Fibroblast of skin of left biceps (primary cell): Measurements from ENCODE around the gene MSL3B.
"Not testable (repeated sequence)": the region's sequence is repeated elsewhere in the genome, so short reads cannot be mapped to it uniquely, and the experiment has no call there.

Experiments used
- DNase-seq, 2 experiments: peaks; one replicate each; pipeline ENCODE4 v3.0.0-alpha.2; 2013; ENCODE audit warnings: low read depth in 2 of 2

MSL3B gene

GRCh38 chr2:233867993-233868532, at the start of gene MSL3B:
MSL3B (minus strand) TSS chr2:233868386.
- peak; percentile 11 to 21 for DNase-seq

GRCh38 chr2:233917116-233917515, 48.9 kb upstream of the MSL3B start, which contains the start of gene TRPM8:
TRPM8 (plus strand) TSS chr2:233917373; CDS start chr2:233926538, 9,165 bp downstream.
- DNase-seq = no peak

GRCh38 chr2:233915128-233915527, 46.9 kb upstream of the MSL3B start:
- DNase-seq = no peak

- peak in 1 of 2 experiments; percentile 1 for DNase-seq
Measured at GRCh38 chr2:233912691-233913423, 44.7 kb upstream of the MSL3B start.

GRCh38 chr2:233907627-233908026, 39.4 kb upstream of the MSL3B start:
- no peak for DNase-seq

- DNase-seq = no peak
Measured at GRCh38 chr2:233905945-233906344, 37.8 kb upstream of the MSL3B start.

- no peak for DNase-seq
Measured at GRCh38 chr2:233901884-233902283, 33.7 kb upstream of the MSL3B start.

- no peak for DNase-seq
Measured at GRCh38 chr2:233901367-233901766, 33.2 kb upstream of the MSL3B start.

GRCh38 chr2:233896253-233896652, 28.1 kb upstream of the MSL3B start:
- DNase-seq = not testable (repeated sequence)

GRCh38 chr2:233892793-233893192, 24.6 kb upstream of the MSL3B start:
- no peak for DNase-seq

GRCh38 chr2:233882353-233882752, 14.2 kb upstream of the MSL3B start:
- no peak for DNase-seq

- DNase-seq = not testable (repeated sequence)
Measured at GRCh38 chr2:233872125-233872524, 3.9 kb upstream of the MSL3B start.

GRCh38 chr2:233871432-233871831, 3.2 kb upstream of the MSL3B start:
- no peak for DNase-seq

GRCh38 chr2:233866479-233866878, 1.7 kb downstream of the MSL3B start:
- no peak for DNase-seq

GRCh38 chr2:233865838-233866237, 2.3 kb downstream of the MSL3B start:
- no peak for DNase-seq

GRCh38 chr2:233862261-233862768, 5.9 kb downstream of the MSL3B start:
- DNase-seq = no peak

- DNase-seq = no peak
Measured at GRCh38 chr2:233858331-233858730, 9.9 kb downstream of the MSL3B start.

- no peak for DNase-seq
Measured at GRCh38 chr2:233857511-233858141, 10.6 kb downstream of the MSL3B start.

GRCh38 chr2:233856184-233856583, 12.0 kb downstream of the MSL3B start:
- no peak for DNase-seq

GRCh38 chr2:233855345-233855744, 12.8 kb downstream of the MSL3B start:
- DNase-seq = no peak

- DNase-seq = peak; percentile 82 to 83
Measured at GRCh38 chr2:233854241-233854981, 13.8 kb downstream of the MSL3B start, which contains the start of gene HJURP. HJURP (minus strand) TSS chr2:233854535; CDS start chr2:233854500, 35 bp downstream.

- no peak for DNase-seq
Measured at GRCh38 chr2:233853883-233854240, 14.3 kb downstream of the MSL3B start.
